ENCODE measurements around the gene FMN1.

The FMN1 gene

DNA sequence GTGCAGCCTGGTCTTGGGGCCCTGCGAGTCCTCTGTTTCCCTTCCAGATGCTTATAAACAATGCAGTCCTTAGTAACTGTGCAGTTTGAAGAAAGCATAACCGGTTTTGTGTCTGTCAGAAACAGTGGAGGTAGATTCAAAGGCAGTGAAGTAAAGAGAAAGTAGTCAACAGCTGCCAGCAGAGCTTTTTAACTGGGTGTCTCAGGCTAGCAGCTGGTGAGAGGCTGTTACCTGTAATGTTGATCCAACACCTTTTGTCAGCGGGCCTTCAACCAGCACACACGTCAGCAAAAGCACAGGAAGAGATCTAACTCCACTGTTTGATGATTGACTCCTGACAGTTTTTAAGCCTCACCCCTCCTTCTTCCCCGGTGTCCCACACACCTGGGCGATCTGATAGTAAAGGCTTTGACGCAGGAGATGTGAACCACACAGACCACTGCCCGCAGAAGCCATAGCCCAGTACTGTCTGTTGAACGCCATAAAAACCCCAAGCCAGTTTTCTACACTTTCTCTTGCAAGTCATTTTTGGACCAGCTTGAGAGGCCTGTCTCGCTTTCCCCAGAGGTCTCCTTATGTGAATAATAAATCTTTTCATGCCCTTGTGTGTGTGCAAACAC is 178.0 kb downstream of the FMN1 start:
- no peak for DNase-seq (ENCODE audit: low spot score)

DNA sequence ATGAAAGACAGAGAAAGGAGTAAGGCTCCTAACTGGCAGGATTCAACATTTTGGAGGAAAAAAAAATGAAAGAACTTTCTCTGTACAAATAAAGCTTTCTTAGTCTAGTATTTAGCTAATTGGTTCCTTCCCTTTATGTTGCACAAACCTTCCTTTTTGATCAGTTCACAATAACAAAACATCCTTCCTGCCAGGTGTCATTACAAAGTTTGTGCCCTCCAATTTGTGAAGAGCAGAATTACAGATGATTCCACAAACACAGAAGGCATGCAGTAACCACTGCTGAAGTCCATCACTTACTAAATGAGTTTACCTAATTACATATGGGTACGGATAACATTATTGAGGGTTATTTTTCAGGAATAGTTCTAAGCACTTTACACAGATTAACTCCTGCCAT is 179.9 kb downstream of the FMN1 start:
- DNase-seq (ENCODE audit: low spot score) = no peak

DNA sequence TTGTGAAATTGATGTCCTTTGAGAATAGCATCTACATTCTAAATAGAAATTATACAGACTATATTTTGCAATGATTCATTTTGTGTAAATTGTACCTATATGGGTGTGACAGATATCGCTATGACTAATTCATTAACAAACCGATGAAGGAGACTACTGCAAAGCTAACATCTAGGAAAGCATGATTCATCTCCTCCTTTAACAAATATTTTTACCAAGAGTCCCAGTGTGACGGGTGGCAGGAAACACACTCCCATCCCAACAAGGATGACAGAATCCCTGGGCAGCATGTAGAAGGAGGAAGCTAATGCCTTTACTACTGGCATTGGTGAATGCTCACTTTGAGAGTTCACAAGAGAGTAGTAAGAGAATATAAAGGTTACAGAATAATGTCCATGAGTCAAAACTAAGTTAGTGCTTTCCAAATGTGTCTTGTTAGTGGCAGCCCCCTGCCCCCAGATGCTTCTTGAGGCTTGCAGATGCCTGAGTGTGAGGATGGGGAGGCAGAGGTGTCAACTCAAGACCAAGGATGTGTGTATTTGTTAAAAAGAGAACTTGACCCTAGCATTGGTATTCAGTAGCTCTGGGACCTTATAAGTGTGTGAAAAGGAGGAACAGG is 180.6 kb downstream of the FMN1 start:
- no peak for DNase-seq (ENCODE audit: low spot score)

DNA sequence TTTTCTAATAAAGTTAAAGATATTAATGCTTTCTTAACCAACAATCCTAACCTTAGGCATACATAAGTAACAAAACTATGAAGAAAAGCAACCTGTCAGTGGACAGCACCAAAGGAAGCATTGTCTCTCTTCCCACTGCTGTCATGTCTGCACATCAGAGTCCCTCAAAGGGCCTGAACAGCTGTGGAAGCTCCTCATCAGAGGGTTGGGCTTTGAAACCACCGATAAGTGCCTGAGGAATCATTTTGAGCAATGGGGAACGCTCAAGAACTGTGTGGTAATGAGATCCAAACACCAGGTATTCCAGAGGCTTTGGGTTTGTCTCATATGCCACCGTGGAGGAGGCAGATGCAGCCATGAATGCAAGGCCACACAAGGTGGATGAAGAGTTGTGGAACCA is 182.5 kb downstream of the FMN1 start:
- DNase-seq (ENCODE audit: low spot score) = no peak

DNA sequence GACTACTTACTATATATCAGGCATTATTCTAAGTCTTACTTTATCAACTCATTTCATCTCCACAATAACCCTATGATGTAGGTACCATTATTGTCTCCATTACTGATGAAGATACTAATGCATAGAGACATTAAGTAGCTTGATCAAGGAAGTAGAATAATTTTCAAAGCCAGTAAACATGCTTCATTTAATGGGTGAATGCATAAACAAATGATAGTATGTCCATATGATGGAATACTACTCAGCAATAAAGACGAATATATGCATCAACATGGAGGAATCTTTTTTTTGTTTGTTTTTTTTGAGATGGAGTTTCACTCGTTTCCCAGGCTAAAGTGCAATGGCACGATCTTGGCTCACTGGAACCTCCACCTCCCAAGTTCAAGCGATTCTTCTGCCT is 184.9 kb downstream of the FMN1 start:
- DNase-seq (ENCODE audit: low spot score) = no peak

DNA sequence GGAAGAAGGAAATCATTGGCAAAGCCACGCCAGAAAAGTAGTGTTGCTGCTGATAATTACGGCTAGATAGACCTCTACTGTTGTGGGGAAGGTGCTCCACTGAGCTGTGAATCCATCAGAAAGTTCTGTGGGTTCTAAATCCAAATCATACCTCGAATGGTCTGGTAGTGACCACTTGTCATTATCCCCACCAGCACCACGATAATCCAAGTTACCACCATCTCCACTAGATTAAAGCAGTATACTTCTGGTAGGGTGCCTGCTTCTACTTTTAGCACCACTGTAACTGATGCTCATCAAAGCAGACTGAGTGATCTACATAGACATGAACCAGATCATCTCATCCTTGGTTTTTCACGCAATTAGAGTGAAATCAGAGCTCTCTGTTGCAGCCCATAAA is 185.5 kb downstream of the FMN1 start:
- DNase-seq (ENCODE audit: low spot score) = no peak

DNA sequence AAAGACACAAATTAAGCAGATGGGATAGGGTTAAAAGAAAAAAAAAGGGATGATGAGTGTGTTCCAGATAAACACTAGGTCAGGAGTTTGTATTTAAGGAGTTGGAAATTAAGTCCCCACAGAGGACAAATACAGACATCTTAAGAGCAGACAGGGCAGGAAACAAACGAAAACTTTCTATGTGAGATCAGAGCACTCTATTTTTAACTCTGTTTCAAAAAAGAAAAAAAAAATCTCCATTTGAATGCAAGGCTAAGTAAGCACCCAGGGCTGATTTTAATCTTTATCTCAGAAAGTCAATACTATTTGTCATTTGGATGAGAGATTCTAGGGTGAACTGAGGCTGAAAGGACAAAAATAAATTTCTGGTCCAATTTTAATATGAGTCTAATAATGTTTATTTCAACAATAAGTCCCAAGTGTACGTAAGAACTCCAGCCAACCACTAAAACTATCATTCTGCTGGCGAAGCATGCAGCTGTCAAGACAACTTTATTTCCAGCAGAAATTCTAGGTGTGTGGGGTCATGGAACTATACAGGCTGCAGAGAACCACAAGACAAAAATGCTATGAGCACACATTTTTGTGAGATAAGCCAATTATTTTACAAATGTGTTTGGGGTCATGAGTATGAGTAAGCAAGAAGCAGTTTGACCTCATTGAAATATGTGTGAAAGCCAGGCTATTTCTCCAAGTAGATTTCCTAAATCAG is 186.1 kb downstream of the FMN1 start:
- no peak for DNase-seq (ENCODE audit: low spot score)

DNA sequence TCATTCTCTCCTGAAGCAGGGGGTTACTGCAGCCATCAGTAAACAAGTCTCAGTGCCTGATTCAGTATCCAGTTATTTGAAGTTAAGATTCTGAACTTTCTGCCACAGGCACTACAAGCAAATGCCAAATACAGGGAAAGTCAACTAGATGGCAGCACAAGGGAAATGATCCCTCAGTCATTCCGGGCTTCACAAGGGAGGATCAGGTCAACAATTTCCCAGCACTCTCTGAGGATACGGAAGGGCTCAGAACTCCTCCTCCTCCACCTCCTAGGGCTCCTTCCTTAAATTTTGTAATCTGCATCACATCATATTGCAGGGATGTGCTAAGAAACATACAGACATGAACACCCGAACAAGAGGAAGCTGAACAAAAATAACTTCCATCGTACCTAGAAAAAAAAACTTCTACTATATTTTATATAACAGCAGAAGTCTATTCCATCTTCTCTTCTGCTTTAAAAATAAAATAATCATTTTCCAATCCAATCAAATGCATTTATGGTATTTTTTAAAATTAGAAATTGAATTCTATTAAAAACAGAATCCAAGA is 187.1 kb downstream of the FMN1 start:
- no peak for DNase-seq (ENCODE audit: low spot score)

DNA sequence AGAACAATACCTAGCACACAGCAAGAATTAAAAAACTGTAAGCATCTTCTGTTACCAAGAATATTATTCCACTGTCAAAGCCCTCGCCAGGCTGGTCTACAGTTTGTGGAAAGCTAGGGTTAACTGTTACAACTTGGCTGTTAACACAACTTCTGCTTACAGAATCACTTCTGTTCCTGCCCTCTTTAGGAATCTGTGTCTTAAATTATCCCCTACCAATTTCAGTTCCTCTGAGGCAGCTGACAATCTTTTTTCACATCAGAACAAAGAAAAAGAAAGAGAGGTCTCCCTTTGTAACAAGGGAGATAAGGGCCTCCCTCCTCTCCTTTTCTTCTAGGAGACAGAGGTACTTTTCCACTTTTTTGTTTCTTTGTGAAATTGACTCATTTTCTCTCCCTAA is 188.9 kb downstream of the FMN1 start:
- DNase-seq (ENCODE audit: low spot score) = no peak

DNA sequence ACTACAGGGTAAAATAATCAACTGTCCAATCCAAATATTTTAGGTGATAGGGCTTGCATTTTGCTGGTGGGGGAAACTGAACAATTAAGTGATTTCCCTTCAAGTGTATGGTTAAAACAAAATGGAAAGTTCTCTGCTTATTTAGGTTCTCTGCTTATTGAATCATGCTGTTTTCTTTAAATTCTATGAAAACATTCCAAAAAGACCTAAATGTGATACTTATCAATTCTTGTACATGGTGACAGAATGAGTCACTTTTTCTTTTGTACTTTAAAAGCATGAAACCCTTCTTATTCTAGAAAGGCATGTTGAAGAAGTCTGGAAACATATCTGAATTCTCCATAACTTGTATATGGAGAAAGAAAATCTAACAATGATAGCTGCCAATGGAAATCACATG is 192.6 kb downstream of the FMN1 start:
- DNase-seq (ENCODE audit: low spot score) = no peak

DNA sequence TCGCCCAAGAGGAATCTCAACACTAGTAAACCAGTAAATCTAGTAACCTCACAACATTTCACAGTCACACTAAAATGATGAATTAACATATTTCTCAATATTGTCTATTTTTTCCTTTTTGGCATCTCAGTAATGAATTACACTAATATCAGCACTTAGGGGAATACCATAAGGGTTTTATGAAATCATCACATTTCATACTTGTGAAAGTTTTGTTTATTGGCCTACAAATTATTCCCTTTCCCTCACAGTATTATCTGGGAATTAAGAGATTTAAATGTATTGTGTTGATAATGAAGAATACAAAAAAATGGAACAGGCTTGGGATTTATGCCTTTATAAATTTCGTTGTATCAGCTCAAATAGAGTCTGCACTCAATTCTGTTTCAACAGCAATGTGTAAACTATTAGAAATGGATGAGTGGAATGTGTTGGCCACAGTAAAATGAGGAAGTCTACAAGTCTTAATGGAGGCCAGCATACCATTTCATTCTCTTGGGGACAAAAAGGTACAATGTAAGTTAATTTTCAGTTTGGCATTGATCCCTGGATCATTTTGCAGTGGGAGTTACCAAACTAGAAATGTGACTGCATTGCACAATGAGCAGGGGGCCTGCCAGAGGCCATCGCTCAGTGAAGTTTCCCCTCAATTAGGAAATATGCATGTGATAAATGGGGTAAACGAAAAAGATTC is 195.4 kb downstream of the FMN1 start:
- DNase-seq (ENCODE audit: low spot score) = no peak

DNA sequence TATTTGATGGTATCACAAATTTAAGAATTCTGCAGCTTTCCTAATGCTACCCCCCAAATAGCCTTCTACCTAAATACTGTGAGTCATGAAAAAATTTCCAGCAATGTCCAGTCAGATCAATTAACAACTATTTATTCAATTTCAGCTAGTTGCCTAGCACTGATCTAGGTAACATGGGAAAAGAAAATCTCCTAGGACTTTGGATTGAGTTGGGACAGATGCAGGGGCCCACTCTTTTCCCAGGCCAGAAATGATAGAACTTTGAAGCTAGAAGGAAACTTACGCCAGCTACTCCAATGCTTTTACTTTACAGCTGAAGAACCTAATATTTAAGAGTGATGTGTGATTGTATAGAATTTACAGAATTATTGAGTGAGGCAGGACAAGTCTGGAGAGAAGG is 196.3 kb downstream of the FMN1 start:
- no peak for DNase-seq (ENCODE audit: low spot score)

DNA sequence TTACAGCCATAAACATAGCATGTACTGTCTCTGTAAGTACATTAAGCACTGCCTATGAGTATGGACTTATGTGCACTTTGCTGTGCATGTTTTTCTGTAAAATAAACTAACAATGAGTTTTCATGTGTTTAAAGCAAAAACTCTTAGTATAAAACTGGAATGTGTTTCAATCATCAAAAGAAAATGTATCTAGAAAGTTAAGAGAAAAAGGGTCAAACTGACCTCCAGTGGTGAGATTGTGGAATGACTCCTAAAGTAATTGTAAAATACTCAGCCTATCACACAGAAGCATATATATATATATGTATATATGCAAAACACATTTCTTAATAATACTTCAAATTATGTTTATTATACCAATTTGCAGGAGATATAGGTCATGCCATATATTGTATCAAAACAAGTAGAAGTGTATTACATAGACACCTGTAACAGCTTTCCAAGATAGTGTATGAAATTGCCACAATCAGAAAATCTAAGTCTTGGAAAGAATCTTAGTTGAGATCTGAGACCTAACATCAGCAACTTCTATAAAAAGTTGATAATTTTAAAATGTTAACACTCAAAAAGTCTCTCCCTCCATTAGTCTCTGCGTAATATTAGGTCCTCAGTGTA is 199.6 kb downstream of the FMN1 start:
- DNase-seq (ENCODE audit: low spot score) = no peak

DNA sequence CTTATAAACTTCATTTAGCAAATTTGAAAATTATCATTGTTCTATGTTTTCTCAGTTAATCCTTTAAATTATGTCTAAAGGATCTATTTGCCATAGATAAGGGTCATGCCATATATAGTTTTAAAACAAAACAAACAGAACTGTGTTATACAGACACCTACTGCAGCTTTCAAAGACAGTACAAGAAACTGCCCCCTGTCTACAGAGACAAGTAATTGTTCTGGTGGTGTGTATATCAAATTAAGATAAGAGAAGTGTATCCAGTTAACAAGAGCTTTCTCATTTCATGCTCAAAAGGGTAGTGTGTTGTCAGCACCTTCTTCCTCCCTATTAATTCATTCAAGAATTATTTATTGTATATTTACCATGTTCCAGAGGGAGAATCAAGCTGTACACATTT is 201.2 kb downstream of the FMN1 start:
- DNase-seq (ENCODE audit: low spot score) = no peak

DNA sequence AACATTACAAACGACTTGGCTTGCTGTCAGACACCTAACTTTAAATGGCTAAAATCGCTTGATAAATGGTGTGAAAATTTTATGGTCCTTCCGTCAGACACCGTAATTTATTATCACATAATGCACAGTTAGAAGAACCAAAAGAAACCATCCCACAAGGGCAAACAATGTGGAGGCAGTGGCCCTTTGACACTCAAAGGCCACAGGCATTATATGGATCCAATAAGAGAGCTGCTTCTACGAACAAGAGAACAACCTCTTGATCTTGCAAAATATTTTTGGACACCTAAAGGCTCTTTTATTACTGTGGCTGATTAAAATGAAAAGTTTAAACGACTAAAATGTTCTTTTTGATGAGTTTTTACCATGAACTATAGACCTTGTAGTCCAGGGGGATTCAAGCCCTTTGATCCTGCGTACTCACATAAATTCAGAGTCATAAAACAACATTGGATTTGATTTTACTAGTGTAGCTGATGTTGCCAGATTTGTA is 202.8 kb downstream of the FMN1 start:
- DNase-seq (ENCODE audit: low spot score) = no peak

DNA sequence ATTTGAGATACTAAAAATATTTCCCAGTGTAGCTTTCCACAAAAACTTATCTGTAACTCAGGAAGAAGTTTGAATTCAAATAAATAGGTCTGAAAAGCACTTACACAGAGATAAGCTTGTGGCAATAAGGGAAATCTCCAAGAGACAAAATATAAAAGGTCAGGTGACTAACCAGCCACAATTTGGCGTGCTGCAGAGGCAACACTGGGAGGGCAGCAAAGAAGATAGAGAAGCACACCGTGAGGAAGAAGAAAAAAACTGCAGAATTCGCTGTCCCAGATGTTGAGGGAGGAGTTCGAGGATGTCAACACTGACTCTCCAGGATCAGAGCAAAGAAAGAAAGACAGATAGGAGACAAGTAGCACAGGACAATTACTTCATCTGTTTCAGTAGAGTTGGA is 204.4 kb downstream of the FMN1 start:
- no peak for DNase-seq (ENCODE audit: low spot score)

DNA sequence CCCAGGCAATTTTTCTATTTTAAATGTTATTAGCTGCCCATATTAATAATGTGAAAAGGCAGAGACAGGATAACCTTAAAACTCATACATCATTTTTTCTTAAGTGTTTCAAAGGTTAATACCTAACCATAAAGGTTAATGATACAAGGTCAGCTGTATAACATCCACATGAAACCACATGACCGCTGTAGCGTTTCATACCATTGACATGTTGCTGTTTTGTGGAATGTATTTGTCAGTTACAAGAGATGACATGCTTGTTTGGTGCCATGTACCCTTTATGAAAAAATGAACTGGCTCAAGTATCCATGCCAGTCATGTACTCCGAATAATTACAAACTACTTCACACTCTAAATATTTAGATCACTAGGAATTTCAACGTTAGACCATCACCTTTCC is 207.4 kb downstream of the FMN1 start:
- DNase-seq (ENCODE audit: low spot score) = no peak

DNA sequence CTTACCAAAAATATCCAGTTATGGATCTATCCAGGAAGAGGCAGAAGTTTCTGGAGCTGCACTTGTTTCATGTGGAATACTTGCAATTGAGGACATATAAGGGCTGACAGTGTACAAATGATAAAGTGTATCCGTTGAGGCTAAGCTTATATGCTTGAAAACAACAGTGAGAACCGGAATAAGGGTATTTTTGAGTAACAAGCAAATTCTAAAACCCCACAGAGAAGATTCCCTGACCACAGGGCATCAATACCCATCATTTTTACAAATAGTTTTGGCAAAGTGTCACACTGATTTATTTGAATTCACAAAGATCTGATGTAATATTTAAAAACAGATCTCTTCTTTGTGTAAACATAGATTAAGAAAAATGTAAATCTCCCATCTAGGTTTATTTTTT is 208.4 kb downstream of the FMN1 start:
- no peak for DNase-seq (ENCODE audit: low spot score)

DNA sequence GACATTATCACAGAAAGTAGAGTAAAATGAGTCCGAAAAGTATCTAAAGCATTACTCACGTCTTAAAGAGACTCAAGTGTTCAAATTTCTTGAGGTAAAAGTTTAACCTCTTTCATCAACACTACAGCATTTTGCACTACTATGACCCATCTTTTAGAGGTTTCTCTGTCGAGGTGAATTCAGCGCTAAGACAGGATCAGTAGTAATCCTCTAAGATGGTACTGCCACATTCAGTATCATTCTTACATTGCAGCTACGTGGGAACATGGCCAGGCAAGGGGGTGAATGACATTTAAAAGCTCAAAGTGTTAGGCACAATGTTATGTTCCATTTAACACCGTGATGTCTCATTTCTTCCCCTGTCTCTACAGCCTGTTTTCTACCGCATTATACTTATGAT is 210.8 kb downstream of the FMN1 start:
- DNase-seq (ENCODE audit: low spot score) = no peak

DNA sequence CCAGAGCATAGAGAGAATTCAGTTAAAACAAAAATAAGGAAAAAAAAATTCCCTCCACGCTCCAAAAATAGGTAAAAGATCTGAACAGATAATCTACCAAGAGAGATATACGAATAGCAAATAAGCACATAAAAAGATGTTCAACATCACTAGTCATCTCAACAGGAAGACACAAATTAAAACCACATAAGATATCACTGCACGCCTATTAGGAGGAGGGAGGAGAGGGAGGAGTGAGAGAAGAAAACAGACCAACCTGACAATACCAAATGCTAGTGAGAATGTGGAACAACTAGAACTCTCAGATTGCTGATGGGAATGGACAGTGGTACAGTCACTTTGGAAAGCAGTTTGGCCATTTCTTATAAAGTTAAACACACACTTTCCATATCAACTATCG is 212.5 kb downstream of the FMN1 start:
- no peak for DNase-seq (ENCODE audit: low spot score)

DNA sequence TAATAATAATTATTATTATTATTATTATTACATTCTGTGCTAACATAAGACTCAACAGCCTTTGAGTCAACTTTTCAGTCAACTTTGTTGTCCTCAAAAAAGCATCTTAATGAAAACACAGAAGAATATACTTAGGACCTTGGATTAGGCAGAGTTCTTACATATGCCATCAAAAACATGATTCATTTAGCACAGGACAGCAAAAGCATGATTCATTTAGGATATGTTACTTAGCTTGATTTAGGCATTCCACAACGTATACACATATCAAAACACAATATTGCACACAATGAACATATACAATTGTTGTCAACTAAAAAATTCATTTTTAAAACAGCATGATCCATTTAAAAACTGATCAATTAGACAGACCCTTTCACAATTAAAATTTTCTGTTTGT is 213.0 kb downstream of the FMN1 start:
- DNase-seq (ENCODE audit: low spot score) = no peak

DNA sequence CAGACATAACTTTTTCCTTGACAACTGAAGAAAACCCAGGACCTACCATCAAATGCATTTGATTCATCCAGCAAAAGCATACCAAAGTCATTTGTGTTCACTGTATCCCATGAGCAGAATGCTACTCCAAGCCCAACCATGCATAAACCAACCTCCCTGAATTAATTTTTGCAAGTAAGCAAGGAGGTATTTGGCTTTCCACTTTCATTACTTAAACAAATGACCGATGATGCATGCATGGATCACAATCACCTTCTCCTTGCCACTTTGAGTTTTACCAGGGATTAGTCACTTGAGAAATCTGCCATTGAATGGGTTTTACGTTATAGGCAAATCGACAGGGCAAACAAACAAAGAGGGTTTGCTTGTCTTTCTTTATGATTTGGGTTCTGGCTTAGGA is 214.8 kb downstream of the FMN1 start:
- no peak for DNase-seq (ENCODE audit: low spot score)
